ENCODE results near the gene PRR13.
A peak's percentile ranks its signal among the peaks of the same experiment; 100 is the strongest.
"Not testable (repeated sequence)": the region's sequence is repeated elsewhere in the genome, so short reads cannot be mapped to it uniquely, and the experiment has no call there.

PRR13 gene, protein sequence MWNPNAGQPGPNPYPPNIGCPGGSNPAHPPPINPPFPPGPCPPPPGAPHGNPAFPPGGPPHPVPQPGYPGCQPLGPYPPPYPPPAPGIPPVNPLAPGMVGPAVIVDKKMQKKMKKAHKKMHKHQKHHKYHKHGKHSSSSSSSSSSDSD

DNA sequence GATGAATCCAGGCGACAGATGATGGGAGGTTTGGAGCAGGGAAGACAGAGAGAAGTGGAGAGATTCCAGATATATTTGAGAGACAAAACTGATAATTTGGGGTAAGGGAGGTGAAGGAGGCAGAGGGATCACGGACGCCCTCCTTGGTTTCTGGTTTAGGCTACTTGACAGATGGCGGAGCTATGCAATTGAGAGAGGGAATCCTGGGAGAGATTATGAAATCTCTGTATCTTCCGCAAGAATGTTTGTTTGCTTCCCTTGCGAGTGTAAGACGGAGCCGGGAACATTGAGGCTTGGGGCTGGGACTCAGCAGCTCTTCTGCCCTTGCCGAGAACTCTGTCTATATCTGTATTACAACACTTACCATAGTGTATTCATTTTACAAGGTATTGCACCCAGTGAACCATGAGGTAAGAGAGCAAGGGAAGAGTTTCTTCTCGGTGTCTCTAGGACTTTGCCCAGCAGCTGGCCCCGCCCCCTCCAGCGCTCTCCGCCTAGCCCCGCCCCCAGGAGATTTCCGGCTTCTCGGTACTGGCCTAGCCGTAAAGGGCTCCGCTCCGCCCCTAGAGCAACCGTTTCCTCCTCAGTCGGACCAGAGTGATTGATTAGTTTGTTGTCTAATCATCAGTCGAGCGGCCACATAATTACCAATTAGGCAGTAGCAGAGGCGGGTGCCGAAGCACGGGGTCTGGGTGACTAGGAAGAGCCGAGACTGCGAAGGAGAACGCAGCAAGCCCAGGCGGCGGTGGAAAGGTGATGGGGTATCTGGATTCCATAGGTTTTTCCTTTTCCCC, at the start of gene PRR13:
Gene PRR13, plus strand, starts transcription at position 695 of the 794 bp plus-strand sequence. CDS start 981 bp downstream, outside the sequence.
- DNase-seq = peak; percentile 93 to 99 (median 96)

DNA sequence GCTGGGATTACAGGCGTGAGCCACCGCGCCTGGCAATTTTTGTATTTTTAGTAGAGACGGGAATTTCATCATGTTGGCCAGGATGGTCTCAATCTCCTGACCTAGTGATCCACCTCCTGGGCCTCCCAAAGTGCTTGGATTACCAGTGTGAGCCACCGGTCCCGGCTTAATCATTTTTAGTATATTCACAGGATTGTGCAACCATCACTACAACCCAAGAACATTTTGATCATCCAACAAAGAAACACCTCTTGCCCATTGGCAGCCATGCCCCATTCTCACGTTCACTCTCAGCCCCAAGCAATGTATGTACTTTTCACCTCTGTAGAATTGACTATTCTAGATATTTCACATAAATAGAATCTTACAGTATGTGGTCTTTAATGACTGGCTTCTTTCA, 41.6 kb upstream of the PRR13 start:
- no peak for DNase-seq

DNA sequence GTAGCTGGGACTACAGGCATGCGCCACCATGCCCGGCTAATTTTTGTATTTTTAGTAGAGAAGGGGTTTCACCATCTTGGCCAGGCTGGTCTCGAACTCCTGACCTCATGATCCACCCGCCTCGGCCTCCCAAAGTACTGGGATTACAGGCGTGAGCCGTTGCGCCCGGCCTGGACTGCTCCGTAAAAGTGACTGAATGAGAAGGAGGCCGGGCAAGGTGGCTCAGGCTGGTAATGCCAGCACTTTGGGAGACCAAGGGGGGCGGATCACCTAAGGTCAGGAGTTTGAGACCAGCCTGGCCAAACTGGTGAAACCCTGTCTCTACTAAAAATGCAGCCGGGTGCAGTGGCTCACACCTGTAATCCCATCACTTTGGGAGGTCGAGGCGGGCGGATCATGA, 39.2 kb upstream of the PRR13 start:
- DNase-seq = not testable (repeated sequence)

DNA sequence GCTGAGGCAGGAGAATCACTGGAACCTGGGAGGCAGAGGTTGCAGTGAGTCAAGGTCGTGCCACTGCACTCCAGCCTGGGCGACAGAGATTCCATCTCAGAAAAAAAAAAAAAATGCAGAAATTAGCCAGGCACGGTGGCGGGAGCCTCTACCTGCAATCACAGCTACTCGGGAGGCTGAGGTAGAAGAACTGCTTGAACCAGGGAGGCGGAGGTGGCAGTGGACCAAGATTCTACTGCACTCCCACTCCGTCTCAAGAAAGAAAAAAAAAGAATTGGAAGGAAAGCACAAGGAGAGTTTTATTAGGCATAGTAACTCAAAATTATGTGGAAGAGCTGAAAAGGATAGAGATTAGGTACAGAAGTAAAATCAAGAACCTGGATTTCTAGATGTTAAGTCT, 38.7 kb upstream of the PRR13 start:
- no peak for DNase-seq

DNA sequence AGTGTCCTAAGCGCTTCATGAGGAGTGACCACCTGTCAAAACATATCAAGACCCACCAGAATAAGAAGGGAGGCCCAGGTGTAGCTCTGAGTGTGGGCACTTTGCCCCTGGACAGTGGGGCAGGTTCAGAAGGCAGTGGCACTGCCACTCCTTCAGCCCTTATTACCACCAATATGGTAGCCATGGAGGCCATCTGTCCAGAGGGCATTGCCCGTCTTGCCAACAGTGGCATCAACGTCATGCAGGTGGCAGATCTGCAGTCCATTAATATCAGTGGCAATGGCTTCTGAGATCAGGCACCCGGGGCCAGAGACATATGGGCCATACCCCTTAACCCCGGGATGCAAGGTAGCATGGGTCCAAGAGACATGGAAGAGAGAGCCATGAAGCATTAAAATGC, 30.6 kb upstream of the PRR13 start:
- no peak for DNase-seq

DNA sequence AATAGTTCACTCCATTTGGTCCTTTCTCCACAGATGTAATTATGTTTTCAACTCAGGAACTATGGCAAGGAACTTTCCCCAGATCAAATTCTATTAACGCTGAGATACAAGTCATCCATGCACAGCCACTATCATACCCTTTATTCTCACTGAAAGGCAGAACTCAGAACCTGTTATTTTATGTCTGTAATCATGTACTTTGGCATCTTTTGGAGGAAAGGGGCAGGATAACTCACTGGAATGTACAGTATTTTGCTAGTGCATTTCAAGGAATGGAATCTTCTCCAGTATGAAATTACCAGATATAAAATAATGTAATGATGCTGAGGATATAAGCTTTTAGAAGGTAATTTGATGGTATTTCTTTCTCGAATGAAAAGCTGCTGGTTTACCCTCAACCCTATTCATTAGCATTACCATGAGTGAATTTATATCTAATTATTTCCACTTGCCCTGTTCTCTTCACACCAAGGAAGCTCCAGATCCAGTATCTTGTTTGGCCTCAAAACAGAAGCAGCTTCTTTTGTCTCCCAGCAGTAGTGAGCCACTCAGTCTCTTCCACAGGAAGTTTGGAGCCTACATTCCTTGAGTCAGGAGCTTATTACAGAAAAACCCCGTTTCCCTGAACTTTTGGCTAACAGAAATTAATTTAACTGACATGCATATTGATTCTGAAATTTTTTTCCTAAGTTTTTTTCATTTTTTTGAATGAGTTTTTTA, 27.9 kb upstream of the PRR13 start:
- DNase-seq = no peak

DNA sequence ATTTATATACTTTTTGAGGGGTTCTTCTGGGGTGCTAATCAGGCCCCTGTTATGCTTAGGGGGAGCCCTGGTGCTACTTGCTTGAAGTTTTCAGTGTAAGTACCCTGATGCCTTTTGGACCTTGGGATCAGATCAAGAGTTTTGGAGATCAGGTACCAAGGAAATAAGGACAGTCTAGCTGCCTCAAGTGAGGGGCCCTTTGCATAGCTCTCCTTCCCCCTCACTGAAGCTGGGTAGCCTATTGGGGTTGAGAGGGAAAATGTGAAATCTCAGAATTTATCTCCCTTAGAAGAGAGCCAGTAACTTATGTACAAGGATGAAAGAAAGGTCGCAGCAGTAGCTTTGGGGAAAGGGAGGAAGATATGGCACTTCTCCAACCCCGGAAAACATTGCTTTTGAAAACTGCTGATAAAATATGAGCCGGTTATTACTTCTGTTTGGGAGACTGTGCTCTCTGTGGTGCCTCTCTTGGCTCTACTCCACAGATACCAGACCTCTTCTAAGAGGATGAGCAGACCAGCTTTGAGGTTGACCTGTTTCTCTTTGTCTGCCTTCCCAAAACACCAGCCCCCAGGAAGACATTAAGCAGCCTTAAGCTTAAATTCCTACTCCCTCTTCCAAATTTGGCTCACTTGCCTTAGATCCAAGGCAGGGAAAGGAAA, 26.6 kb upstream of the PRR13 start:
- no peak for DNase-seq

DNA sequence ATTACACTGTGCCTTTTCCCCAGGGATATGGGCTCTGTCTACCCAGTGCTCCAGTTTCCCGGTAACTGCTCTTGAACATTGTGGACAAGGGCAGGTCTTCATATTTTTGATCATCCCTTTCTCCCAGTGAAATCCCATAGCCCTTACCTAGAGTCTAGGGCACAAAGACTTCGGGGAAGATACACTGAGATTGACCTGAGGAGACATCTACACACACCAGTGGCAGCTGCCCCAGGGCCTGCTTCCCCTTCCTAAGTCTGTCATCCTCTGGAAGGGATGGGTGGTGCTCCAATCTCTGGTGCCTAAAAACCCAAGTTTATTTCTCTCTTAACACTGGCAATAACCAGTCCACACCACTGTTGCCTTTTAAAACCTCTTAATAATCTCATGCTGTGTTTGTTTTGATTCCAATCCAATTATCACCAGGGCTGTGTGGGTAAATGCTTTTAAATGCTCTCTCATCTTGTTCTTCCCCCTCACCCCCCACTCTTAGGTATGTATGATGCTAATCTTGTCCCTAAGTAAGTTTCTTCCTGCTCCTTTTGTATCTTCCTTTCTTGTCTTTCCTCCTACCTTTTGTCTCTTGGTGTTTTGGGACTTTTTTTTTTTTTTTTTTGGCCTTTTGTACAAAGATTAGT, 25.7 kb upstream of the PRR13 start:
- DNase-seq = not testable (repeated sequence)

DNA sequence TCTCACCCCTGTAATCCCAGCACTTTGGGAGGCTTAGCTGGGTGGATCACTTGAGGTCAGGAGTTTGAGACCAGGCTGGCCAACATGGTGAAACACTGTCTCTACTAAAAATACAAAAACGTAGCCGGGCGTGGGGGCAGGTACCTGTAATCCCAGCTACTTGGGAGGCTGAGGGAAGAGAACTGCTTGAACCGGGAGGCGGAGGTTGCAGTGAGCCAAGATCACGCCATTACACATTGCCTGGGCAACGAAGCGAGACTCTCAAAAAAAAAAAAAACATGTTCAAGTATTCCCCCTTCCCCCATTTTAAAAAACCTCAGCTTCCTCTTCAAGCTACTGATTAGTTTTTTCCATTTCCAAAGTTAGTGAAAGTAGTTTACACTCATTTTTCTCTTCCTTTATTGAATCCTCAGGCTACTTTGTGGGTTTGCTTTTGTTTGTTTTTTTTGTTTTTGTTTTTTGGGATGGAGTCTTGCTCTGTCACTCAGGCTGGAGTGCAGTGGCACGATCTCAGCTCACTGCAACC, 24.2 kb upstream of the PRR13 start:
- DNase-seq = not testable (repeated sequence)

DNA sequence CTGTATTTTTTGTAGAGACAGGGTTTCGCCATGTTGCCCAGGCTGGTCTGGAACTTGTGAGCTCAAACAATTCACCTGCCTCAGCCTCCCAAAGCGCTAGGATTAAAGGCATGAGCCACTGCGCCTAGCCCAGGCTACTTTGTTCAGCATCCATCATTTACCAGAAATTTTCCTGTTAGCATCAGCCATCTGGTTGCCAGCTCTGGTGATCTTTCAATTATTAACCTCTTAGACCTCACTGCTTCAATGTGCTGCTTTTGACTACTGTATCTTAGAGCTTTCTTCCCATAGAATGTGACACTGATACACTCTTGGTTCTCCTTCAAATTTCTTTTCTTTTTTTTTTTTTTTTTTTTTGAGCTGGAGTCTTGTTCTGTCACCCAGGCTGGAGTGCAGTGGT, 23.3 kb upstream of the PRR13 start:
- no peak for DNase-seq

DNA sequence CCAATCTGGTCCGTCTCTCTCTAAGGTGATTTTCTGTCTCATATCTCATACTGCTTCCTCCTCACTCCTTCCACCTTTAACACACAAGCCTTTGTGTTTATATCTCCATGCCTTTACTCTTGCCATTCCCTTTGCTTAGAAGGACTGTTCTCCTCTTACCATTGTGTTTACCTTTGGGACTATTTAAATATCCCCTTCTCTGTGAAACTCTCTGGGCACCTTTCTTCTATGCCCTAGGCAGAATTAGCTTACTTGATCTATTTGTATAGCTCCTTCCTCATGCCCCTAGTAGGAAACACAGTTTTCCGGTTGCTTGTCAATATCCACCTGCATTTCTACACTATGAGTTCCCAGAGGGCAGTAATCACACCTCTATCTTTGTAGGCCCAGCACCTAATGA, 21.8 kb upstream of the PRR13 start:
- no peak for DNase-seq

DNA sequence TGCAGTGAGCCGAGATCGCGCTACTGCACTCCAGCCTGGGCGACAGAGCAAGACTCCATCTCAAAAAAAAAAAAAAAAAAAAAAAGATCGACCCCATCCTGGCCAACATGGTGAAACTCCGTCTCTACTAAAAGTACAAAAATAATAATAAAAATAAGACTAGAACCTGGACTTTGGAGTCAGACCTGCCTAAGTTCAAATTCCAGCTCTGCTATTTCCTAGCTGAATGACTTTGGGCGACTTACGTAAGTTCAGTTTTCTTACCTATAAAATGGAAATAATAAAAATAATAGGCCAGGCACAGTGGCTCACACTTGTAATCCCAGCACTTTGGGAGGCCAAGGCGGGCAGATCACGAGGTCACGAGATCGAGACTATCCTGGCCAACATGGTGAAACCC, 19.3 kb upstream of the PRR13 start:
- not testable (repeated sequence) for DNase-seq

DNA sequence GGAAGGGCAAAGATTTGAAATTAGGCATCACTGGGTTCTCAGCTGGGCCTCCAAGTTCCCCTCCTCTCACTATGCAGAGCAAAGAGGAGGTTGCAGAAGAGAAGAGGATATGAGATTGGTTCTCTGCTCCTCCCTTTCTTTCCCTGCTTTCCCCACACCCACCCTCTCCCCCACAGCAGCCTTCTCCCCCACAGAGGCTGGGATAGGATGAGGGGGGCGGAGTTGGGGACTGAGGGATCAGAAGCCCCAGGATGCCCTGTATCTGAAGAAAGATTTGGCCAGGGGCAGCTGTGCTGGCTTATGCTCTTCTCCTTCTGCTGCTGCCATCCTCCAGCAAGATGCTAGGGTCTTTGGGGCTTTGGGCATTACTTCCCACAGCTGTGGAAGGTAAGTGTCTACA, 17.9 kb upstream of the PRR13 start, which contains the start of gene AMHR2:
Gene AMHR2, plus strand, starts transcription at position 259 of the 400 bp plus-strand sequence. Its CDS starts 80 bp downstream, at position 339.
- no peak for DNase-seq

DNA sequence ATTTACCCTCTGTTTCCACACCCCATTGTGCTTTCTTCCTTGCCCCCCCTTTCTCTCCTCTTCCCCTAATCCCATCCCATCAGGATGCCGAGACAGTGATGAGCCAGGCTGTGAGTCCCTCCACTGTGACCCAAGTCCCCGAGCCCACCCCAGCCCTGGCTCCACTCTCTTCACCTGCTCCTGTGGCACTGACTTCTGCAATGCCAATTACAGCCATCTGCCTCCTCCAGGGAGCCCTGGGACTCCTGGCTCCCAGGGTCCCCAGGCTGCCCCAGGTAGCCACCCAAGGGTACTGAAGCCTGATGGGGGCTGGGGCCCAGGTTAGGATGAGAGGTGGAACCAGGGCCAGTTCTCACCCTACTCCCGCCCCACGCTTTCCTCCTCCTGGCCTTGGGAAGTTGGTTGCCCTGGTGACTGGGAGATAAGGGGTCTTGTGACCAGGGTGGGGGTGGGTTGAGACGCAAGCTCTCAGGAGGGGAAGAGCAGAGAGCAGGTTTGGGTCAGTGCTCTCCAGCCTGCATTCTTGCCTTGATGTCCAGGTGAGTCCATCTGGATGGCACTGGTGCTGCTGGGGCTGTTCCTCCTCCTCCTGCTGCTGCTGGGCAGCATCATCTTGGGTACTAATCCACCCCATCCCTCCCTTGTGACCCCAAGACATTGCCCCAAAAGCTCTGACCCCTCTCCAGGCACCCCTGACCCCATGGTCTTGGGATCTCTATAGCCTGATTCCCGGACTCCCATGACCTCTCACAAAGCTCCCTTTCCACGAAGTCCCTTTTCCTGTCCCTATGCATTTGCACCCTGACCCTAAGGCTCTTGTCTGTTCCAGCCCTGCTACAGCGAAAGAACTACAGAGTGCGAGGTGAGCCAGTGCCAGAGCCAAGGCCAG, 16.7 kb upstream of the PRR13 start:
- no peak for DNase-seq

DNA sequence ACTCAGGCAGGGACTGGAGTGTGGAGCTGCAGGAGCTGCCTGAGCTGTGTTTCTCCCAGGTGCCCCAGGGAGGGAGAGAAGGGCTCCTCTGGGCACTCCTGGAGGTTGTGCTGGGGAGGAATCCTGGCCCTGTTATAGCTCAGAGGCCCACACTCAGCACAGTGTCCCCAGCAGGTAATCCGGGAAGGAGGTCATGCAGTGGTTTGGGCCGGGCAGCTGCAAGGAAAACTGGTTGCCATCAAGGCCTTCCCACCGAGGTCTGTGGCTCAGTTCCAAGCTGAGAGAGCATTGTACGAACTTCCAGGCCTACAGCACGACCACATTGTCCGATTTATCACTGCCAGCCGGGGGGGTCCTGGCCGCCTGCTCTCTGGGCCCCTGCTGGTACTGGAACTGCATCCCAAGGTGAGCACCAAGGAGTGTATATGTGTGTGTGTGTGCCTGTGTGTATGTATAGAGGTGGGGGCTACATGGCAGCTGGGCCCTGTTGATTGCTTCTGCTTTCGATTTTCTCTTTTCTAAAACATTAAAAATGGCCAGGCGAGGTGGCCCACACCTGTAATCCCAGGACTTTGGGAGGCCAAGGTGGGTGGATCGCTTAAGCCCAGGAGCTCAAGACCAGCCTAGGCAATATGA, 15.9 kb upstream of the PRR13 start:
- DNase-seq = no peak

DNA sequence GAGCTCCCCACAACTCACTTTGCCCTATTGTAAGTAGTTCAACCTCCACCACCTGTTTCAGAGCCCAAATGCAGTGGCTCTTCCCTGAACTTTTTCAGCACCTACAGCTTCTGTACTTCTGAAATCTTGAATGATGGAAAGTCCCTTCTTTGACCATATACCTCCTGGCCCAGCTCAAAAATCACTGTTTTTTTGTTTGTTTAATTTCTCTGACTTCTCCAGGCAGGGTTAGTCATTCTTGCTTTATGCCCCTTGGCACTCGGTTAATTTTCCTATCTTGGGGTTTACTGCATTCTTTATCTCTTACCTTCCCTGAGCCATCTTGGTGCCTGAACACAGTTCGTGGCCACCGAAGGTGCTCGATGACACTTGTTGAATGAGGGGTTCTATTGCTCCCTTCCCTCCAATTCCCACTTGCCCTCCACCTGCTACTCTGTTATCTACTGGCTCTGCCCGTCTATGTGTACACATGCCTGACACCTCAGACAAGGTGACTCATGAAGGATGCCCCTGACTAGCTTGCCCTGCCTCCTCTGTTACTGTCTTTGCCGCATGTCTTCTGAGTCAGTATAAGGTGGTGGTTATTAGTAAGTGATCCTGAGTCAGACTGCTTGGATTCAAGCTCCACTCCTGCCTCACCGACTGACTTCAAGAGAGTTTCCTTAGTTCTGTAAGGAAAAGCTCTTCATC, 13.5 kb upstream of the PRR13 start:
- DNase-seq = peak in 1 of 4 experiments; percentile 17

DNA sequence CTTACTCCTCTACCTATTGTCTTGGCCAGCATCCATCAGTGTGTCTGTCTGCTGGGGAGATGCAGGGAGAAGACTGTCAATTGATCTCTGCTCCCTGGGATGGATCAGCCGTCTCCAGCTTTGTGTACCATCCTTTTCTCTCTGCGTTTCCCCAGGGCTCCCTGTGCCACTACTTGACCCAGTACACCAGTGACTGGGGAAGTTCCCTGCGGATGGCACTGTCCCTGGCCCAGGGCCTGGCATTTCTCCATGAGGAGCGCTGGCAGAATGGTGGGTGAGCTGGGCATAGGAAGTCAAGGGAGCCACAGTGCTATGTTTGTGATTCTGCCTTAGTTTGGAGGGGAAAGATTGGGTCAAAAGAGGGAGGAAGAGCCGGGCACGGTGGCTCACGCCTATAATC, 12.8 kb upstream of the PRR13 start:
- DNase-seq = no peak

DNA sequence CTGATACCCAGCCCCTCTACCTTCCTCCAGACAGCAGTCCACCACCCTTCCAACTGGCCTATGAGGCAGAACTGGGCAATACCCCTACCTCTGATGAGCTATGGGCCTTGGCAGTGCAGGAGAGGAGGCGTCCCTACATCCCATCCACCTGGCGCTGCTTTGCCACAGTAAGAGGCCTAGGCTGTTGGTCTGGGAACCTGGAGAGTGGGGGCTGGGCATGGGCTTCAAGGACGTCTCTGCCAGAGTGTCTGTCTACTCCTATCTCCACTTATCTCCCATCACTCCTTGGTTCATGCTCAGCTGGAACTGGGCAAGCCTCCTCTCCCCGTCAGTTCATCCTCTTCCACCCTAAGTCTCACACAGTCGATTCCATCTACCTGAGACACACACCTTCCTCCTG, 11.4 kb upstream of the PRR13 start:
- DNase-seq = no peak

DNA sequence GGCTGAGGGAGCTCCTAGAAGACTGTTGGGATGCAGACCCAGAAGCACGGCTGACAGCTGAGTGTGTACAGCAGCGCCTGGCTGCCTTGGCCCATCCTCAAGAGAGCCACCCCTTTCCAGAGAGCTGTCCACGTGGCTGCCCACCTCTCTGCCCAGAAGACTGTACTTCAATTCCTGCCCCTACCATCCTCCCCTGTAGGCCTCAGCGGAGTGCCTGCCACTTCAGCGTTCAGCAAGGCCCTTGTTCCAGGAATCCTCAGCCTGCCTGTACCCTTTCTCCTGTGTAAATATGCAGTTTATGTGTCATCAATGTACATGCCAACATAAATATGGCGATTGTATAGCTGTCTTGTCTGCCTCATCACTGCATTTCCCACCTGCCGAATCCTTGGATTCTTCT, 10.3 kb upstream of the PRR13 start:
- DNase-seq = no peak

DNA sequence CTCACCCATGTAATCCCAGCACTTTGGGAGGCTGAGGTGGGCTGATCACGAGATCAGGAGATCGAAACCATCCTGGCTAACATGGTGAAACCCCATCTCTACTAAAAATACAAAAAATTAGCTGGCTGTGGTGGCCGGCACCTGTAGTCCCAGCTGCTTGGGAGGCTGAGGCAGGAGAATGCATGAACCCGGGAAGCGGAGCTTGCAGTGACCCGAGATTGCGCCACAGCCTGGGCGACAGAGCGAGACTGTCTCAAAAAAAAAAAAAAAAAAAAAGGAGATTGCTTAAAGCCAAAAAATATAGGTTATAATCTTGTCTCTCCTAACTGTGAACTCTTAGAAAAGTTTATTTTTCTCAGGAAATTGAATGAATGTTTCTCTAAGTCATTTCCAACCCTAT, 6.2 kb upstream of the PRR13 start:
- DNase-seq = not testable (repeated sequence)

Measured in activated CD4-positive, CD25-positive, alpha-beta regulatory T cell (primary cell).